Loucy (cell line): ENCODE measurements around the gene FGFBP1.

Experiments
- H2AFZ ChIP-seq: fragments of 200-600 bp; sonication (generic); 2 replicates; pipeline ENCODE4 v1.6.0; 2016; ENCODE audit warnings: antibody characterized with exemption, mild to moderate bottlenecking, low read length, moderate library complexity
- H3F3A ChIP-seq: fragments of 200-600 bp; 2 replicates; pipeline ENCODE4 v1.6.0; 2016; ENCODE audit warnings: antibody characterized with exemption, low read depth, mild to moderate bottlenecking
- H3K27me3 ChIP-seq: fragments of 200-600 bp; sonication (generic); 2 replicates; pipeline ENCODE4 v1.6.1; 2014; ENCODE audit warnings: low read length, mild to moderate bottlenecking; ENCODE audit not compliant: insufficient read depth, poor library complexity, severe bottlenecking
- H3K36me3 ChIP-seq: fragments of 200-600 bp; sonication (generic); 2 replicates; pipeline ENCODE4 v1.6.1; 2016; ENCODE audit warnings: low read length; ENCODE audit not compliant: insufficient read depth
- H3K4me1 ChIP-seq: fragments of 200-600 bp; sonication (generic); 2 replicates; pipeline ENCODE4 v1.5.1; 2014; ENCODE audit warnings: low read length, mild to moderate bottlenecking; ENCODE audit not compliant: insufficient read depth, poor library complexity, severe bottlenecking
- H3K4me2 ChIP-seq: fragments of 200-600 bp; sonication (generic); 2 replicates; pipeline ENCODE4 v1.6.0; 2014; ENCODE audit warnings: antibody characterized with exemption, low read length, low read depth, mild to moderate bottlenecking; ENCODE audit not compliant: poor library complexity, severe bottlenecking
- H3K4me3 ChIP-seq: fragments of 200-600 bp; sonication (generic); 2 replicates; pipeline ENCODE4 v1.5.1; 2014; ENCODE audit warnings: low read length, mild to moderate bottlenecking, mixed read lengths; ENCODE audit not compliant: poor library complexity, severe bottlenecking
- H3K79me2 ChIP-seq: fragments of 200-600 bp; sonication (generic); 2 replicates; pipeline ENCODE4 v1.6.1; 2014; ENCODE audit warnings: low read length; ENCODE audit not compliant: insufficient read depth
- H3K9ac ChIP-seq: fragments of 200-600 bp; sonication (generic); 2 replicates; pipeline ENCODE4 v1.6.0; 2014; ENCODE audit warnings: mild to moderate bottlenecking, low read depth, low read length, moderate library complexity; ENCODE audit not compliant: poor library complexity, severe bottlenecking
- H3K9me2 ChIP-seq: fragments of 200-600 bp; sonication (generic); replicated peaks from 2 replicates; pipeline ENCODE4 v1.6.1; 2016; ENCODE audit warnings: low read depth, low read length, mixed read lengths
- H3K9me3 ChIP-seq: fragments of 200-600 bp; sonication (generic); 2 replicates; pipeline ENCODE4 v1.6.1; 2014; ENCODE audit warnings: mild to moderate bottlenecking, antibody characterized with exemption, low read length, low read depth; ENCODE audit not compliant: insufficient read depth
- H4K20me1 ChIP-seq: fragments of 200-600 bp; sonication (generic); 2 replicates; pipeline ENCODE4 v1.6.0; 2014; ENCODE audit warnings: antibody characterized with exemption, low read length, mild to moderate bottlenecking; ENCODE audit not compliant: insufficient read depth, poor library complexity, severe bottlenecking
- EZH2phosphoT487 ChIP-seq: fragments of 200-600 bp; IDR thresholded peaks from 2 replicates; pipeline ENCODE4 v1.6.1; 2018; ENCODE audit warnings: antibody characterized with exemption, mild to moderate bottlenecking, moderate library complexity, borderline replicate concordance
- TF ChIP-seq, protein P1 (sequence below): fragments of 200-600 bp; sonication (generic); conservative IDR thresholded peaks from 2 replicates; pipeline ENCODE4 v1.5.1; 2014; ENCODE audit warnings: mild to moderate bottlenecking, antibody characterized with exemption, low read length

FGFBP1 gene

DNA sequence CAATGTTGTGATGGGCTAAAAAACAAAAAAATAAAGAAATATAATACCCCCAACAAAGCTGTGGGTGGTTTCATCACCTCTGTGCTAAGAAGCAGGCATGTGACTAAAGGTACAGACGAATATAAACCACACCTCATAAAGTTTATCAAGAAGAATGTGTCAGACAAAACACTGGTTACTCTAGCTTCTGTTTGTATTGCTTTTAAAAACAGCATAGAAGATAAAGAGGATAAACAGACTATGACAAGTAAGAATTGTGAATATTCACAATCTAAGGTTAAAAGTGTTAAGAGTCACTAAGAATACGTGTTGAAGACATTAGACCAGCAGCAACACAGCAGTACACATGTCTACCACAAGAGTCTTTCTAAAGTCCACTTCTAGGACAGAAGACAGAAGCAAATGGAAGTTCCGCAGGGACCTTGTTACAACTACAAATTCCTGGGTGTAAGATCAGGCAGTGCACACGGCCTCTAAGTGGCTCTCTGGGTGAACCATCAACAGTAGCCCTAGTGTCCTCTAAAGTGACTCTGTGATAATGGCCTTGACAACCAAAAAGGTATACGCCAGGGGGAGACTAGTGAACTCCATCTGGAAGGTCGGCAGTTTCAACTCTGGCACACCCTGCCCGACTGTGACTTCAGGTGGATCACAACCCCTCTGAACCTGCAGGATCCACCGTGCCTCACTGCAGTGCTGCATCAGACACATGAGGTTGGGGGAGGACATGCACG, 32.7 kb upstream of the FGFBP1 start:
- no peak overlapping the region for H3K4me3 ChIP-seq
- H3K9me2 ChIP-seq, result no peaks in the 10 kb centered on the region
- H2AFZ ChIP-seq, result no peak overlapping the region
- H3K79me2 ChIP-seq, result no peaks in the 10 kb centered on the region
- H3K36me3 ChIP-seq, result no peaks in the 10 kb centered on the region
- H3K4me1 ChIP-seq, result no peaks in the 10 kb centered on the region
- TF ChIP-seq, protein P1, sequence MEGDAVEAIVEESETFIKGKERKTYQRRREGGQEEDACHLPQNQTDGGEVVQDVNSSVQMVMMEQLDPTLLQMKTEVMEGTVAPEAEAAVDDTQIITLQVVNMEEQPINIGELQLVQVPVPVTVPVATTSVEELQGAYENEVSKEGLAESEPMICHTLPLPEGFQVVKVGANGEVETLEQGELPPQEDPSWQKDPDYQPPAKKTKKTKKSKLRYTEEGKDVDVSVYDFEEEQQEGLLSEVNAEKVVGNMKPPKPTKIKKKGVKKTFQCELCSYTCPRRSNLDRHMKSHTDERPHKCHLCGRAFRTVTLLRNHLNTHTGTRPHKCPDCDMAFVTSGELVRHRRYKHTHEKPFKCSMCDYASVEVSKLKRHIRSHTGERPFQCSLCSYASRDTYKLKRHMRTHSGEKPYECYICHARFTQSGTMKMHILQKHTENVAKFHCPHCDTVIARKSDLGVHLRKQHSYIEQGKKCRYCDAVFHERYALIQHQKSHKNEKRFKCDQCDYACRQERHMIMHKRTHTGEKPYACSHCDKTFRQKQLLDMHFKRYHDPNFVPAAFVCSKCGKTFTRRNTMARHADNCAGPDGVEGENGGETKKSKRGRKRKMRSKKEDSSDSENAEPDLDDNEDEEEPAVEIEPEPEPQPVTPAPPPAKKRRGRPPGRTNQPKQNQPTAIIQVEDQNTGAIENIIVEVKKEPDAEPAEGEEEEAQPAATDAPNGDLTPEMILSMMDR, result no peak
- no peak for TF ChIP-seq EZH2phosphoT487
- H3F3A ChIP-seq, result no peaks in the 10 kb centered on the region
- H3K27me3 ChIP-seq, result no peaks in the 10 kb centered on the region
- no peak overlapping the region for H3K4me2 ChIP-seq
- H3K9ac ChIP-seq, result no peak overlapping the region
- no peaks in the 10 kb centered on the region for H3K9me3 ChIP-seq
- no peaks in the 10 kb centered on the region for H4K20me1 ChIP-seq

DNA sequence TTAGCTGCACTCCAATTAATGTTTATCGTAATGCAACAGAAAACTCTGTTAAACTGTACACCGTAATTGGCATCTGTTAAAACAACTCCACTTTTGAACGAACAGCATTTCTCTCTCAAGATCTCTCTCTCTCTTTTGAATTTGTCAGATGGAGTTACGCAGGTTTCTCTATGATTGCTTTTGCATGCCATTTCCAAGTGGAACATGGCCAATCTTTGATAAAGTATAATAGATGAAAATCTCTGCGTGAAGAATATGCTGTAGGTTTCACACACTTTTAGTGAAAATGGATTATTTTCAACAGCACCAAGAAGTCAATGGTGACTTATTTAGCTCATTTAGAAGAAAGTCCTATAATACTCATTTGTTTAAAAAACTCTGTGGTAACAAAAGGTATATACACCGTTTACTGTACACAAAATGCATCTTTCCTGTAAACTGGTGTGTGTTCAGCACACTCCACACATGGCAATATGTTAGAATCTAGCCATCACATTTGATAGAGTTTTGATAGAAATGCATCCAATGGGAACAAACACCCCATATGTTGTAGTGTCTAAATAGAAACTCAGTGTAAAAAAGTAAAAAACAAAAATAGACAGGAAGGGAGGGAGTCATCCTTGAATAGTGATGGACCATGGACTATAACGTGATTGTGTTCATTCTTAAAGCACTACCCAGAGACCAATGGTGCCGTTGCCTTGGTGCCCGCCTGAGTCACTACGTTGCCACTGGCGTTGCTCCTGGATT, 30.2 kb upstream of the FGFBP1 start:
- H4K20me1 ChIP-seq, result no peaks in the 10 kb centered on the region
- no peaks in the 10 kb centered on the region for H3F3A ChIP-seq
- H3K9me2 ChIP-seq, result no peaks in the 10 kb centered on the region
- no peak overlapping the region for H3K4me3 ChIP-seq
- H3K4me2 ChIP-seq, result no peak overlapping the region
- no peaks in the 10 kb centered on the region for H3K9me3 ChIP-seq
- peaks cover under 1% of the 10 kb centered on the region for H3K4me1 ChIP-seq
- no peak overlapping the region for H3K9ac ChIP-seq
- no peaks in the 10 kb centered on the region for H3K36me3 ChIP-seq
- H3K27me3 ChIP-seq, result no peaks in the 10 kb centered on the region
- H2AFZ ChIP-seq, result no peak overlapping the region
- TF ChIP-seq, protein P1, result no peak
- TF ChIP-seq EZH2phosphoT487, result no peak
- no peaks in the 10 kb centered on the region for H3K79me2 ChIP-seq

DNA sequence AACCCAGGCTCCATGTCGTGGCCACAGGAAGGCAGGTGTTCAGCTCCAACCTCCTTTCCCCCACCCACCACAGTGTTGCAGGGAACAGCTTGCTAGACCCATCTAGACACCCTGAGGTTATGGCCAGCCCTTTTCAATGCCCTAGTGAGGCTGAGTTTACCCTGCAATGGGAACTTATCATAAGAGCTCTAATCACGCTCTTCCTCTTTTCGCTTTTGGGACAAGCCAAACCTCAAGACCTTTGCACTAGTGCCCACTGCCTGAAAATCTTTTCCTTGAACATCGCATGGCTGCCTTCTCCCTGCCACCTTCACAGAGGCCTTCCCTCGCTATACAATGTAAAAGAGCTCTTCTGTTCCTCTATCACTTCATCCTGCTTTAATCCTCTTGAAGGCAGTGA, 26.8 kb upstream of the FGFBP1 start:
- no peaks in the 10 kb centered on the region for H3K79me2 ChIP-seq
- no peak overlapping the region for H2AFZ ChIP-seq
- H3K36me3 ChIP-seq, result no peaks in the 10 kb centered on the region
- no peaks in the 10 kb centered on the region for H3K9me2 ChIP-seq
- no peaks in the 10 kb centered on the region for H4K20me1 ChIP-seq
- no peaks in the 10 kb centered on the region for H3K27me3 ChIP-seq
- no peak overlapping the region for H3K4me3 ChIP-seq
- no peaks in the 10 kb centered on the region for H3K9me3 ChIP-seq
- no peaks in the 10 kb centered on the region for H3F3A ChIP-seq
- peaks cover 6% of the 10 kb centered on the region for H3K4me1 ChIP-seq
- no peak overlapping the region for H3K4me2 ChIP-seq
- TF ChIP-seq EZH2phosphoT487, result no peak
- TF ChIP-seq, protein P1, result no peak
- H3K9ac ChIP-seq, result no peak overlapping the region
